K562 (cell line): ENCODE measurements around the gene GLIPR2. TPM values are rescaled to one million over a fixed set of nuclear protein-coding genes. Genes with fewer than 3 reads are reported as not detected.

Experiments used
- CBFA2T3 ChIP-seq: fragments of 450-650 bp; IDR thresholded peaks from 2 replicates; pipeline ENCODE4 v1.6.1; 2017
- CCNT2 ChIP-seq: IDR thresholded peaks from 2 replicates; pipeline ENCODE4 v1.6.1; 2011; ENCODE audit warnings: borderline replicate concordance, low read depth, mild to moderate bottlenecking, moderate library complexity, mixed read lengths, low read length; ENCODE audit not compliant: insufficient read length; ENCODE audit errors: extremely low read depth
- EP300 ChIP-seq: IDR thresholded peaks from 2 replicates; pipeline ENCODE4 v1.6.1; 2012; ENCODE audit warnings: low read length, improper control_type of control experiment
- FOSL1 ChIP-seq: fragments of 200-800 bp; sonication (Bioruptor generic); conservative IDR thresholded peaks from 2 replicates; pipeline ENCODE4 v1.6.1; 2016; ENCODE audit warnings: missing genetic modification characterization, missing compliant biosample characterization
- SMARCE1 ChIP-seq: fragments of 450-650 bp; IDR thresholded peaks from 2 replicates; pipeline ENCODE4 v1.7.1; 2016; ENCODE audit warnings: mild to moderate bottlenecking
- TEAD1 ChIP-seq, 2 experiments: fragments of 450-650 bp in 1 of 2; sonication (generic) in 1 of 2; formaldehyde crosslinking; IDR thresholded peaks; 2 replicates each; pipeline versions ENCODE4 v1.4.0 to v1.8.0; 2020 to 2022; ENCODE audit warnings: mild to moderate bottlenecking in 2 of 2, missing genetic modification reagents in 1 of 2
- TEAD4 ChIP-seq, 2 experiments: sonication (generic) in 1 of 2; formaldehyde crosslinking in 1 of 2; IDR thresholded peaks; 2 replicates each; pipeline versions ENCODE4 v1.6.1 to v1.8.0; 2012 to 2022; ENCODE audit warnings: borderline replicate concordance in 1 of 2, inconsistent platforms in 1 of 2, low read length in 1 of 2, mild to moderate bottlenecking in 1 of 2, missing genetic modification reagents in 1 of 2
- polyA plus RNA-seq, 8 experiments: library from polyadenylated mRNA; depleted of rRNA in 4 of 8; stranded (reverse) in 5 of 8; unstranded in 3 of 8; fragments of >200 nt; fragmentation: Nextera tagmentation in 2 of 8; fragmentation: Illumina TruSeq in 1 of 8; extraction: Ambion mirVana in 2 of 8; extraction: Trizol in 1 of 8; gene quantifications; 2 replicates each; pipeline versions ENCODE4 v1.2.1 to v1.2.3, GENCODE V29; 2011 to 2014; ENCODE audit warnings: inconsistent platforms in 1 of 8, missing spikeins in 1 of 8
- total RNA-seq, 7 experiments: library from RNA; depleted of rRNA in 6 of 7; stranded (reverse); fragments of >200 nt in 6 of 7; fragmentation: Illumina TruSeq in 2 of 7; extraction: Trizol in 2 of 7; gene quantifications; 2 replicates each; pipeline versions ENCODE4 v1.2.1 to v1.2.3, GENCODE V29; 2011 to 2021; ENCODE audit warnings: low replicate concordance in 1 of 7
- TF ChIP-seq, protein P1 (sequence below): sonication (generic); formaldehyde crosslinking; IDR thresholded peaks from 2 replicates; pipeline ENCODE4 v1.8.0; 2023; ENCODE audit warnings: missing genetic modification reagents, mild to moderate bottlenecking, borderline replicate concordance
- TF ChIP-seq, protein P2 (sequence below): fragments of 200-800 bp; sonication (Bioruptor generic); IDR thresholded peaks from 2 replicates; pipeline ENCODE4 v1.6.1; 2017; ENCODE audit warnings: missing genetic modification characterization, missing compliant biosample characterization
- TF ChIP-seq, protein P3 (sequence below), 2 experiments: fragments of 450-650 bp in 1 of 2; sonication (generic) in 1 of 2; formaldehyde crosslinking in 1 of 2; IDR thresholded peaks in 1 of 2; conservative IDR thresholded peaks in 1 of 2; 2 replicates each; pipeline versions ENCODE4 v1.6.1 to v1.8.1; 2016 to 2023; ENCODE audit warnings: mild to moderate bottlenecking in 2 of 2, moderate library complexity in 2 of 2, inconsistent platforms in 1 of 2, missing genetic modification reagents in 1 of 2

GLIPR2 gene
- total and polyA plus RNA-seq, 9 of the 15 experiments (the other 6 are each of a cell fraction or from before 2014, with no cell fraction given) = 1.4 to 8.8 (median 2.9) TPM

DNA sequence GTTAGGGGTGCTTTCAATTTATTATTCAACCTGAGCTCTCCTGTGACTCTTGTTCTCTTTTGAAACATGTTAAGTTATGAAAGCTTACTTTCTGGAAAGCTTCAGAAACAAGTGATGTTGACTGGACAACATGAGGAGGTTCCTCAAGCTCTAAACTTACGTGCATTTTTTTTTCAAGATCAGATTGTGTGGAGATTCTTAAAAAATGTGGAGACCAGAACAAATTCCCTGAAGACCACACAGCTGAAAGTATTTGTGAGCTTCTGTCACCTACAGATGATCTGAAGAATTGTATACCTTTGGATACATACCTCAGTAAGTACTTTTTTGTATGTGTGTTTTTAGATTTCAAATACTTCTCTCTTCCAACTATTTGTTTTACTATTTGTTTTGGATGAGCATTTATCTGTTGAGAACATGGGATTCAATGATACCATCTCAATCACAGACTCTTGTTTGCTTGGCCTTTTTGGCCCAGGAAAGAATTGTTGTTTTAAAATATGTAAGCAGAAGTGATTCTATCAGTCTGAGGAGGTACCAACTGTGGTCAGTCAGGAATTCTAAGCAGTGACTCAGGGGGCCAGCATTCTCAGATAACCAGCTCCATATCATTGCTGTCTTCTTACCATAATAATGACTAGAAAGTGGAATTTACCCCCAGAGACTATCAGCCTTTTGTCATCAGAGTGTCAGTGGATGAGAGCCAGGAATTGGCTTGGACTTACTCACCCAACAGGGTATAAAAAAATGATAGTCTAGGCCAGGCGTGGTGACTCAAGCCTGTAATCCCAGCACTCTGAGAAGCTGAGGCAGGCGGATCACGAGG, 34.4 kb upstream of the GLIPR2 start (continued):
- TF ChIP-seq, protein P1, sequence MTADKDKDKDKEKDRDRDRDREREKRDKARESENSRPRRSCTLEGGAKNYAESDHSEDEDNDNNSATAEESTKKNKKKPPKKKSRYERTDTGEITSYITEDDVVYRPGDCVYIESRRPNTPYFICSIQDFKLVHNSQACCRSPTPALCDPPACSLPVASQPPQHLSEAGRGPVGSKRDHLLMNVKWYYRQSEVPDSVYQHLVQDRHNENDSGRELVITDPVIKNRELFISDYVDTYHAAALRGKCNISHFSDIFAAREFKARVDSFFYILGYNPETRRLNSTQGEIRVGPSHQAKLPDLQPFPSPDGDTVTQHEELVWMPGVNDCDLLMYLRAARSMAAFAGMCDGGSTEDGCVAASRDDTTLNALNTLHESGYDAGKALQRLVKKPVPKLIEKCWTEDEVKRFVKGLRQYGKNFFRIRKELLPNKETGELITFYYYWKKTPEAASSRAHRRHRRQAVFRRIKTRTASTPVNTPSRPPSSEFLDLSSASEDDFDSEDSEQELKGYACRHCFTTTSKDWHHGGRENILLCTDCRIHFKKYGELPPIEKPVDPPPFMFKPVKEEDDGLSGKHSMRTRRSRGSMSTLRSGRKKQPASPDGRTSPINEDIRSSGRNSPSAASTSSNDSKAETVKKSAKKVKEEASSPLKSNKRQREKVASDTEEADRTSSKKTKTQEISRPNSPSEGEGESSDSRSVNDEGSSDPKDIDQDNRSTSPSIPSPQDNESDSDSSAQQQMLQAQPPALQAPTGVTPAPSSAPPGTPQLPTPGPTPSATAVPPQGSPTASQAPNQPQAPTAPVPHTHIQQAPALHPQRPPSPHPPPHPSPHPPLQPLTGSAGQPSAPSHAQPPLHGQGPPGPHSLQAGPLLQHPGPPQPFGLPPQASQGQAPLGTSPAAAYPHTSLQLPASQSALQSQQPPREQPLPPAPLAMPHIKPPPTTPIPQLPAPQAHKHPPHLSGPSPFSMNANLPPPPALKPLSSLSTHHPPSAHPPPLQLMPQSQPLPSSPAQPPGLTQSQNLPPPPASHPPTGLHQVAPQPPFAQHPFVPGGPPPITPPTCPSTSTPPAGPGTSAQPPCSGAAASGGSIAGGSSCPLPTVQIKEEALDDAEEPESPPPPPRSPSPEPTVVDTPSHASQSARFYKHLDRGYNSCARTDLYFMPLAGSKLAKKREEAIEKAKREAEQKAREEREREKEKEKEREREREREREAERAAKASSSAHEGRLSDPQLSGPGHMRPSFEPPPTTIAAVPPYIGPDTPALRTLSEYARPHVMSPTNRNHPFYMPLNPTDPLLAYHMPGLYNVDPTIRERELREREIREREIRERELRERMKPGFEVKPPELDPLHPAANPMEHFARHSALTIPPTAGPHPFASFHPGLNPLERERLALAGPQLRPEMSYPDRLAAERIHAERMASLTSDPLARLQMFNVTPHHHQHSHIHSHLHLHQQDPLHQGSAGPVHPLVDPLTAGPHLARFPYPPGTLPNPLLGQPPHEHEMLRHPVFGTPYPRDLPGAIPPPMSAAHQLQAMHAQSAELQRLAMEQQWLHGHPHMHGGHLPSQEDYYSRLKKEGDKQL (CRISPR knock-in tag) = no peak
- TF ChIP-seq CCNT2 (peak; percentile 20), SMARCE1 (peak; percentile 53; the same call in 1 of the 2 replicates), CBFA2T3 (peak; percentile 75), TEAD1 (CRISPR knock-in tag; IDR thresholded peaks at IDR 0.05) (peak in 1 of 2 experiments; percentile 94; a peak in 2 of 4 replicates), TEAD4 (IDR thresholded peaks at IDR 0.05; ENCODE audit: low read length) (peak; percentile 70), TEAD4 (CRISPR knock-in tag; IDR thresholded peaks at IDR 0.05; ENCODE audit: borderline replicate concordance) (no peak), FOSL1 (tag) (peak; percentile 92), EP300 (0 out of 2 replicates have a peak, but pooled peaks have one; percentile 9)
- TF ChIP-seq, protein P2, sequence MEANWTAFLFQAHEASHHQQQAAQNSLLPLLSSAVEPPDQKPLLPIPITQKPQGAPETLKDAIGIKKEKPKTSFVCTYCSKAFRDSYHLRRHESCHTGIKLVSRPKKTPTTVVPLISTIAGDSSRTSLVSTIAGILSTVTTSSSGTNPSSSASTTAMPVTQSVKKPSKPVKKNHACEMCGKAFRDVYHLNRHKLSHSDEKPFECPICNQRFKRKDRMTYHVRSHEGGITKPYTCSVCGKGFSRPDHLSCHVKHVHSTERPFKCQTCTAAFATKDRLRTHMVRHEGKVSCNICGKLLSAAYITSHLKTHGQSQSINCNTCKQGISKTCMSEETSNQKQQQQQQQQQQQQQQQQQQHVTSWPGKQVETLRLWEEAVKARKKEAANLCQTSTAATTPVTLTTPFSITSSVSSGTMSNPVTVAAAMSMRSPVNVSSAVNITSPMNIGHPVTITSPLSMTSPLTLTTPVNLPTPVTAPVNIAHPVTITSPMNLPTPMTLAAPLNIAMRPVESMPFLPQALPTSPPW = 0 out of 2 replicates have a peak, but pooled peaks have one; percentile 10
- TF ChIP-seq, protein P3, sequence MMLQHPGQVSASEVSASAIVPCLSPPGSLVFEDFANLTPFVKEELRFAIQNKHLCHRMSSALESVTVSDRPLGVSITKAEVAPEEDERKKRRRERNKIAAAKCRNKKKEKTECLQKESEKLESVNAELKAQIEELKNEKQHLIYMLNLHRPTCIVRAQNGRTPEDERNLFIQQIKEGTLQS (IDR thresholded peaks at IDR 0.05) = peak; percentile 44; the same call in 1 of the 2 replicates
- TF ChIP-seq, protein P3 (CRISPR knock-in tag; conservative IDR thresholded peaks at IDR 0.05) = no peak
